Upper lobe of left lung (tissue), 4 donors: ENCODE data around the gene TCERG1L.

Experiments used
- CTCF ChIP-seq, 6 experiments: fragments of 450-650 bp in 4 of 6; fragments of 200-600 bp in 2 of 6; sonication (generic) in 2 of 6; IDR thresholded peaks; one replicate each; pipeline ENCODE4 v1.5.1; 2016 to 2019; ENCODE audit warnings: antibody characterized with exemption in 6 of 6
- EP300 ChIP-seq, 4 donors: sonication (generic); formaldehyde crosslinking; IDR thresholded peaks; one replicate each; pipeline ENCODE4 v1.5.1; 2017; ENCODE audit warnings: antibody characterized with exemption in 4 of 4, control low read depth in 2 of 4
- POLR2A ChIP-seq, 4 donors: fragments of 450-650 bp; IDR thresholded peaks; one replicate each; pipeline ENCODE4 v1.5.1; 2016 to 2017; ENCODE audit warnings: antibody characterized with exemption in 4 of 4, mild to moderate bottlenecking in 2 of 4
- POLR2AphosphoS5 ChIP-seq, 2 donors: sonication (generic); formaldehyde crosslinking; IDR thresholded peaks; one replicate each; pipeline ENCODE4 v1.5.1; 2017; ENCODE audit warnings: antibody characterized with exemption in 2 of 2

- no peak for TF ChIP-seq POLR2AphosphoS5 (IDR thresholded peaks at IDR 0.05)
- no peak for TF ChIP-seq CTCF (IDR thresholded peaks at IDR 0.05)
- no peak for TF ChIP-seq POLR2A (IDR thresholded peaks at IDR 0.05)
- TF ChIP-seq EP300 (IDR thresholded peaks at IDR 0.05) = no peak
Measured at GRCh38 chr10:131095313-131095580, 216.3 kb downstream of the TCERG1L start.
